Body of pancreas (tissue), 4 donors: Measurements from ENCODE around the gene KLK5.

Experiments used
- POLR2A ChIP-seq, 3 donors: fragments of 450-650 bp; IDR thresholded peaks; one replicate each; pipeline ENCODE4 v1.6.1; 2016; ENCODE audit warnings: antibody characterized with exemption in 3 of 3, mild to moderate bottlenecking in 2 of 3
- TF ChIP-seq, protein P1 (sequence below), 7 experiments: fragments of 450-650 bp in 4 of 7; fragments of 200-600 bp in 3 of 7; sonication (generic) in 3 of 7; IDR thresholded peaks; one replicate each; pipeline ENCODE4 v1.5.1; 2016 to 2019; ENCODE audit warnings: antibody characterized with exemption in 7 of 7

DNA sequence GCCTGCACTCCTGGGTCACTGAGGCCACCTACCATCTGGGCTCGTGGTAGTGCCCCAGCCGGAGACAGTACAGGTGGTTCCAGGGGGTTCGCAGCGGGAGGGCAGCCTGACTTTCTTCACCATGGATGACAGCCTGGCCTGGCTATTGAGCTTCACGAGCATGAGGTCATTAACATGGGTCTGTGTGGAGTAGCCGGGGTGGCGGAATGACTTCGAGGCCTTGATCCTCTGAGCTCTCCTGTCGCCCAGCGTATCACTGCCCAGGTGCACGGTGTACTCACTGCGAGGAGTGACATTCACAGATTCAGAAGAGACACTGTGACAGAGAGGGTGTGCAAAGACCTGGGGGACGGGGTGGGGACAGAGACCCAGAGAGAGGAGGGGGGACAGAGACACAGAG, 27.4 kb upstream of the KLK5 start:
- TF ChIP-seq POLR2A (IDR thresholded peaks at IDR 0.05), result no peak
- TF ChIP-seq, protein P1, sequence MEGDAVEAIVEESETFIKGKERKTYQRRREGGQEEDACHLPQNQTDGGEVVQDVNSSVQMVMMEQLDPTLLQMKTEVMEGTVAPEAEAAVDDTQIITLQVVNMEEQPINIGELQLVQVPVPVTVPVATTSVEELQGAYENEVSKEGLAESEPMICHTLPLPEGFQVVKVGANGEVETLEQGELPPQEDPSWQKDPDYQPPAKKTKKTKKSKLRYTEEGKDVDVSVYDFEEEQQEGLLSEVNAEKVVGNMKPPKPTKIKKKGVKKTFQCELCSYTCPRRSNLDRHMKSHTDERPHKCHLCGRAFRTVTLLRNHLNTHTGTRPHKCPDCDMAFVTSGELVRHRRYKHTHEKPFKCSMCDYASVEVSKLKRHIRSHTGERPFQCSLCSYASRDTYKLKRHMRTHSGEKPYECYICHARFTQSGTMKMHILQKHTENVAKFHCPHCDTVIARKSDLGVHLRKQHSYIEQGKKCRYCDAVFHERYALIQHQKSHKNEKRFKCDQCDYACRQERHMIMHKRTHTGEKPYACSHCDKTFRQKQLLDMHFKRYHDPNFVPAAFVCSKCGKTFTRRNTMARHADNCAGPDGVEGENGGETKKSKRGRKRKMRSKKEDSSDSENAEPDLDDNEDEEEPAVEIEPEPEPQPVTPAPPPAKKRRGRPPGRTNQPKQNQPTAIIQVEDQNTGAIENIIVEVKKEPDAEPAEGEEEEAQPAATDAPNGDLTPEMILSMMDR (IDR thresholded peaks at IDR 0.05), result no peak
